HCT116 (cell line): ENCODE measurements around the gene CACNG1.

ENCODE experiments used
- CEBPB ChIP-seq: IDR thresholded peaks from 2 replicates; pipeline ENCODE4 v1.6.1; 2012; ENCODE audit warnings: low read depth
- CTCF ChIP-seq, 3 experiments: fragments of 200-600 bp in 1 of 3; sonication (generic) in 1 of 3; IDR thresholded peaks in 2 of 3; conservative IDR thresholded peaks in 1 of 3; 2 replicates each; pipeline ENCODE4 v1.5.1; 2012 to 2017; ENCODE audit warnings: low read depth in 2 of 3, low read length in 2 of 3, antibody characterized with exemption in 1 of 3, borderline replicate concordance in 1 of 3, control low read depth in 1 of 3, mild to moderate bottlenecking in 1 of 3, mixed read lengths in 1 of 3, mixed run types in 1 of 3, moderate library complexity in 1 of 3; ENCODE audit not compliant: insufficient read depth in 1 of 3
- EZH2 ChIP-seq: fragments of 200-600 bp; sonication (generic); IDR thresholded peaks from 2 replicates; pipeline ENCODE4 v1.6.1; 2017; ENCODE audit warnings: antibody characterized with exemption, mixed run types
- POLR2A ChIP-seq: IDR thresholded peaks from 2 replicates; pipeline ENCODE4 v1.7.0; 2011; ENCODE audit warnings: borderline replicate concordance; ENCODE audit not compliant: insufficient read depth, insufficient read length; ENCODE audit errors: extremely low read depth
- POLR2AphosphoS5 ChIP-seq: IDR thresholded peaks from 2 replicates; pipeline ENCODE4 v1.6.1; 2011; ENCODE audit warnings: mild to moderate bottlenecking, low read depth, low read length, moderate library complexity
- RAD21 ChIP-seq: IDR thresholded peaks from 2 replicates; pipeline ENCODE4 v1.6.1; 2012; ENCODE audit warnings: low read depth, mild to moderate bottlenecking
- REST ChIP-seq: IDR thresholded peaks from 2 replicates; pipeline ENCODE4 v1.6.1; 2012; ENCODE audit warnings: low read depth
- SIN3A ChIP-seq: IDR thresholded peaks from 2 replicates; pipeline ENCODE4 v1.6.1; 2012; ENCODE audit warnings: low read depth
- SRF ChIP-seq: IDR thresholded peaks from 2 replicates; pipeline ENCODE4 v1.6.1; 2012; ENCODE audit warnings: low read depth

GRCh38 chr17:67020293-67020766 lies 24.0 kb upstream of the CACNG1 start:
- no peak for TF ChIP-seq CEBPB
- TF ChIP-seq CTCF (IDR thresholded peaks at IDR 0.05 in 2 of 3, conservative IDR thresholded peaks at IDR 0.05 in 1 of 3; ENCODE audit: borderline replicate concordance in 1 of 3, insufficient read depth in 1 of 3, low read depth in 2 of 3, low read length in 2 of 3), result no peak
- no peak for TF ChIP-seq RAD21
- no peak for TF ChIP-seq POLR2AphosphoS5
- no peak for TF ChIP-seq REST
- TF ChIP-seq POLR2A, result no peak
- TF ChIP-seq SIN3A, result no peak
- TF ChIP-seq SRF, result no peak
- TF ChIP-seq EZH2, result no peak
